ENCODE results near the gene JRKL.

JRKL gene

GRCh38 chr11:96365493-96365892 is 24.3 kb upstream of the JRKL start:
- Histone ChIP-seq H3K4me3 (ENCODE audit: severe bottlenecking) (no peak overlapping the region), H3K27me3 (ENCODE audit: insufficient read depth, poor library complexity, severe bottlenecking) (no peaks in the 10 kb centered on the region), H3K9me3 (ENCODE audit: severe bottlenecking) (no peaks in the 10 kb centered on the region), H3K36me3 (ENCODE audit: low read depth) (peaks cover 43% of the 10 kb centered on the region), H3K4me1 (ENCODE audit: insufficient read depth, poor library complexity, severe bottlenecking) (no peaks in the 10 kb centered on the region), H3K27ac (ENCODE audit: poor library complexity, severe bottlenecking) (no peak overlapping the region)
- ATAC-seq (ENCODE audit: low read depth): no peak
- no peak for DNase-seq (ENCODE audit: low spot score)
- TF ChIP-seq, protein P1, sequence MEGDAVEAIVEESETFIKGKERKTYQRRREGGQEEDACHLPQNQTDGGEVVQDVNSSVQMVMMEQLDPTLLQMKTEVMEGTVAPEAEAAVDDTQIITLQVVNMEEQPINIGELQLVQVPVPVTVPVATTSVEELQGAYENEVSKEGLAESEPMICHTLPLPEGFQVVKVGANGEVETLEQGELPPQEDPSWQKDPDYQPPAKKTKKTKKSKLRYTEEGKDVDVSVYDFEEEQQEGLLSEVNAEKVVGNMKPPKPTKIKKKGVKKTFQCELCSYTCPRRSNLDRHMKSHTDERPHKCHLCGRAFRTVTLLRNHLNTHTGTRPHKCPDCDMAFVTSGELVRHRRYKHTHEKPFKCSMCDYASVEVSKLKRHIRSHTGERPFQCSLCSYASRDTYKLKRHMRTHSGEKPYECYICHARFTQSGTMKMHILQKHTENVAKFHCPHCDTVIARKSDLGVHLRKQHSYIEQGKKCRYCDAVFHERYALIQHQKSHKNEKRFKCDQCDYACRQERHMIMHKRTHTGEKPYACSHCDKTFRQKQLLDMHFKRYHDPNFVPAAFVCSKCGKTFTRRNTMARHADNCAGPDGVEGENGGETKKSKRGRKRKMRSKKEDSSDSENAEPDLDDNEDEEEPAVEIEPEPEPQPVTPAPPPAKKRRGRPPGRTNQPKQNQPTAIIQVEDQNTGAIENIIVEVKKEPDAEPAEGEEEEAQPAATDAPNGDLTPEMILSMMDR (IDR thresholded peaks at IDR 0.05; ENCODE audit: poor library complexity, severe bottlenecking): no peak

DNA sequence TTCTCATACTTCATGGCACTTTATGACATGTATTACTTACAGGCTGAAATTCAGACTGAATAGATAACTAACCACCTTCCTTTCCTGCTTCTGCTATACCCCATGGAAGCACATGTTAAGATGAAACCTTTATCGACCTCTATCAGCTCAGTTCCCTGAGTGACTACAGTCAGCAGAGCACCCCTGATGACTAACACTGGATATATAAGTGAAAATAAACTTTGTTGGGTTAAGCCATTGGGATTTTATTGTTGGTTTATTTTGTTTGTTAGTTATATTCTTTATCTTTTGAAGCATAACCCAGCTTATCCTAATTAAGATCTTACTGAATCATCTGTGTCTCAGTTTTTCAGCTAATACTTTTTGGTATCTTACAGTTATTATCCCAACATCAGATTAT is 23.8 kb upstream of the JRKL start:
- ATAC-seq (ENCODE audit: low read depth) (no peak), DNase-seq (ENCODE audit: low spot score) (no peak)
- Histone ChIP-seq H3K9me3 (ENCODE audit: severe bottlenecking) (no peaks in the 10 kb centered on the region), H3K27me3 (ENCODE audit: insufficient read depth, poor library complexity, severe bottlenecking) (no peaks in the 10 kb centered on the region), H3K4me3 (ENCODE audit: severe bottlenecking) (no peak overlapping the region), H3K36me3 (ENCODE audit: low read depth) (peaks cover 43% of the 10 kb centered on the region), H3K27ac (ENCODE audit: poor library complexity, severe bottlenecking) (no peak overlapping the region), H3K4me1 (ENCODE audit: insufficient read depth, poor library complexity, severe bottlenecking) (no peaks in the 10 kb centered on the region)
- TF ChIP-seq, protein P1 (IDR thresholded peaks at IDR 0.05; ENCODE audit: poor library complexity, severe bottlenecking): no peak

DNA sequence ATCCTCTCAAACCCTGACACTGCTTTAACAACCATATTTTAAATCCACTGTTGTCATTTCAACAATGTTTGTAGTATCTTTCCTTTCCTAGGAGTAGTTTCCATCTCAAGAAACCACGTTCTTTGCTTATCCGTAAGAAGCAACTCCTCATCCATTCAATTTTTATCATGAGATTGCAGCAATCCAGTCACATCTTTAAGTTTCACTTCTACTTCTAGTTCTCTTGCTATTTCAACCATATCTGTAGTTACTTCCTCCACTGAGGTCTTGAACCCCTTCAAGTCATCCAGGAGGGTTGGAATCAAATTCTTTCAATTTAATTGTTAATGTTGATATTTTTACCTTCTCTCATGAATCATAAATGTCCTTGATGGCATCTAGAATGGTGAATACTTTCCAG is 22.5 kb upstream of the JRKL start:
- Histone ChIP-seq H3K36me3 (ENCODE audit: low read depth) (peaks cover 43% of the 10 kb centered on the region), H3K27ac (ENCODE audit: poor library complexity, severe bottlenecking) (no peak overlapping the region), H3K9me3 (ENCODE audit: severe bottlenecking) (no peaks in the 10 kb centered on the region), H3K4me1 (ENCODE audit: insufficient read depth, poor library complexity, severe bottlenecking) (no peaks in the 10 kb centered on the region), H3K27me3 (ENCODE audit: insufficient read depth, poor library complexity, severe bottlenecking) (no peaks in the 10 kb centered on the region), H3K4me3 (ENCODE audit: severe bottlenecking) (no peak overlapping the region)
- DNase-seq (ENCODE audit: low spot score) (no peak), ATAC-seq (ENCODE audit: low read depth) (no peak)
- TF ChIP-seq, protein P1 (IDR thresholded peaks at IDR 0.05; ENCODE audit: poor library complexity, severe bottlenecking): no peak

- H3K27ac ChIP-seq (ENCODE audit: poor library complexity, severe bottlenecking): no peak overlapping the region
- H3K36me3 ChIP-seq (ENCODE audit: low read depth): peaks cover 24% of the 10 kb centered on the region
- TF ChIP-seq, protein P1 (IDR thresholded peaks at IDR 0.05; ENCODE audit: poor library complexity, severe bottlenecking): no peak
- no peak for ATAC-seq (ENCODE audit: low read depth)
- H3K4me3 ChIP-seq (ENCODE audit: severe bottlenecking): no peak overlapping the region
- no peaks in the 10 kb centered on the region for H3K27me3 ChIP-seq (ENCODE audit: insufficient read depth, poor library complexity, severe bottlenecking)
- no peaks in the 10 kb centered on the region for H3K4me1 ChIP-seq (ENCODE audit: insufficient read depth, poor library complexity, severe bottlenecking)
- DNase-seq (ENCODE audit: low spot score): no peak
- H3K9me3 ChIP-seq (ENCODE audit: severe bottlenecking): no peaks in the 10 kb centered on the region
Observed at GRCh38 chr11:96373826-96374225, 16.0 kb upstream of the JRKL start.

DNA sequence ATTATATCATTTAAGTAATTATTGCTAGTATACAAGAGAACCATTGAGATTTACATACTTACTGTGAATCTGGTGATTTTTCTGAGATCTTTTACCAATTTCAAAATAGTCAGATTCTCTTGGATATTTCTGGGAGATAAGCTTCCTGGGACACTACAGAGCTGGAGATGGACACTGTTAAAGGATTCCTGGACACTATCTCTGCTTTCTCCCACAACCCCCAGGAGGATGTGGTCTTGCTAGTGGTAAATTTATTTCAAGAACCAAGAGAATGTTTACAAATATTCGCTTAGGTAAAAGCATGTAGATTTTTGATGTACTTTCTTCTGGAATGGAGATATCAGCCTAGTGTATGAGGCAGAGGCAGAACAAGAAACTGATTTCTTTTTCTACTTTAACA is 13.0 kb upstream of the JRKL start:
- TF ChIP-seq, protein P1 (IDR thresholded peaks at IDR 0.05; ENCODE audit: poor library complexity, severe bottlenecking): no peak
- ATAC-seq (ENCODE audit: low read depth) (no peak), DNase-seq (ENCODE audit: low spot score) (no peak)
- H3K4me3 ChIP-seq (ENCODE audit: severe bottlenecking): no peak overlapping the region
- H3K4me1 ChIP-seq (ENCODE audit: insufficient read depth, poor library complexity, severe bottlenecking): no peaks in the 10 kb centered on the region
- H3K27me3 ChIP-seq (ENCODE audit: insufficient read depth, poor library complexity, severe bottlenecking): no peaks in the 10 kb centered on the region
- no peaks in the 10 kb centered on the region for H3K9me3 ChIP-seq (ENCODE audit: severe bottlenecking)
- no peak overlapping the region for H3K27ac ChIP-seq (ENCODE audit: poor library complexity, severe bottlenecking)
- peaks cover 20% of the 10 kb centered on the region for H3K36me3 ChIP-seq (ENCODE audit: low read depth)
